Smooth muscle cell of the brain vasculature (primary cell): Measurements from ENCODE around the gene RCCD1.
"Not testable (repeated sequence)": the region's sequence is repeated elsewhere in the genome, so short reads cannot be mapped to it uniquely, and the experiment has no call there.

Source experiments
- DNase-seq: peaks from one replicate; pipeline ENCODE4 v3.0.0-alpha.2; 2012; ENCODE audit warnings: low read depth, low spot score

RCCD1 gene, protein sequence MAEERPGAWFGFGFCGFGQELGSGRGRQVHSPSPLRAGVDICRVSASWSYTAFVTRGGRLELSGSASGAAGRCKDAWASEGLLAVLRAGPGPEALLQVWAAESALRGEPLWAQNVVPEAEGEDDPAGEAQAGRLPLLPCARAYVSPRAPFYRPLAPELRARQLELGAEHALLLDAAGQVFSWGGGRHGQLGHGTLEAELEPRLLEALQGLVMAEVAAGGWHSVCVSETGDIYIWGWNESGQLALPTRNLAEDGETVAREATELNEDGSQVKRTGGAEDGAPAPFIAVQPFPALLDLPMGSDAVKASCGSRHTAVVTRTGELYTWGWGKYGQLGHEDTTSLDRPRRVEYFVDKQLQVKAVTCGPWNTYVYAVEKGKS

DNA sequence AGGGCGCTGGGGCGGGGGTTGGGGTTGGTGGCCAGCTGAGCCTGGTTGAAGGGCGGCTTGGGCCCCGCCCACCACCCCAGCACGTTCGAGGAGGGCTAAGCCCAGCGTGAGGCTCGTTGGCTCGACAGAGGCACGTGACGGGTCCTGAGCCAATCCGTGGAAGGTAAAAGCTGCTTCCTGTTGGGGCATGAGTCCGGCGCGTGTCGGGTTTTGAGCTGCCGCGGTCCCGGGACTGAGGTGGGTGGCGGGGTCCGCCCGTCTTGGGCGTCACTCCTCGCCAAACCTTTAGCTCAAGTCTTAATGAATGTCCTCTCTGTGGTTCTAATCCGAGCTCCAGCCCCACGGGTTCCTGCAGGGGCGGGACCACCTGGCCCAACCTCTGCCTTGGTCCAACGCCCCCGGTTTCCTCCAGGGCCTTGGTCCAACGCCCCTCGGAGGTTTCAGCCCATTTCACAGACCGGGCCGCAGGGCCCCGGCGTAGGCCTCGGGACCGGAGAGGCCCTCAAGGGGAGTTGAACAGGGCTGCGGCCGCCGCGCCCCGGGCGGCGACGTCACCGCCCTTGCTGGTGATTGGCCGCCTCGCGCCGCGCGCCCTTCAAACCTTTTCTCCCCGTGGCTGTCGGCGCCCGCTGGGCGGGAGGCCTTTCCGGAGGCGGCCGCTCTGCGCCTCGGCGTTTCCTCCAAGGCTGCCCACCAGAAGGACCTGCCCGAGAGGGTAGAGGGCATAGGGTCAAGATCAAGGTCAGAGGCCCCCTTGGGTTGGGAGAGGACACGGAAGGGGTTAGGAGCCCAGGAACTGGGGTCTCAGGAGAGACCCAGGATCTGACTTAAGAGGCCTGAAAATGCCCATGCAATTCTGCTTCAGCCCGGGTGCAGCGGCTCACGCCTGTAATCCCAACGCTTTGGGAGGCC lies at the start of gene RCCD1:
Gene RCCD1 (plus strand): TSS at position 173 of the 912 bp plus-strand sequence. CDS start 1,851 bp downstream, outside the sequence.
- peak; percentile 82 for DNase-seq

DNA sequence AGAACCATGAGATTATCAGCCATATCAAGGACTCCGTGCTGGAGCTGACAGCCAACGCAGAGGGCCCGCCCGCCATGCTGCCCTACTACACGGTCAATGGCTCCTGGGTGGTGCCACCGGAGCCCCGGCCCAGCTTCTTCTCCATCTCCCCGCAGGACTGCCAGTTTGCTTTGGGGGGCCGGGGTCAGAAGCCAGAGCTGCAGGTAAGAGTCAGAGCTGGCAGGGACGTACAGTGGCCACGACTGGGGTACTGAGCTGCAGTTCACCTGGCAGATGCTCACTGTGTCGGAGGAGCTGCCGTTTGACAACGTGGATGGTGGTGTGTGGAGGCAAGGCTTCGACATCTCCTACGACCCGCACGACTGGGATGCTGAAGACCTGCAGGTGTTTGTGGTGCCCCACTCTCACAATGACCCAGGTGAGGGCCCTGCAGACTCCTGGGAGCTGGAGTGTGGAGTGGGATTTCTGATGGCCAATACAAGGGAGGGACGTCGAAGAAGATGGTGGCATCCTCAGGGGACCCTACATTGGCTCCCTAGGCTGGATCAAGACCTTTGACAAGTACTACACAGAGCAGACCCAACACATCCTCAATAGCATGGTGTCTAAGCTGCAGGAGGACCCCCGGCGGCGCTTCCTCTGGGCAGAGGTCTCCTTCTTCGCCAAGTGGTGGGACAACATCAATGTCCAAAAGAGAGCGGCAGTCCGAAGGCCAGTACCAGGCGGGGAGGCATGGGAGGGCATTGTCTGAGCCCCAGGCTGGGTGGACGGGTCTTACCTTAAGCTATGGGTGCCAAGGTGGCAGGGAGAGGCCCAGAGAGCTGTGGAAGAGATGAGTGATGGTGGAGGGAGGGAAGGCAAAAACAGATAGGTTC lies 49.1 kb upstream of the RCCD1 start:
- no peak for DNase-seq

DNA sequence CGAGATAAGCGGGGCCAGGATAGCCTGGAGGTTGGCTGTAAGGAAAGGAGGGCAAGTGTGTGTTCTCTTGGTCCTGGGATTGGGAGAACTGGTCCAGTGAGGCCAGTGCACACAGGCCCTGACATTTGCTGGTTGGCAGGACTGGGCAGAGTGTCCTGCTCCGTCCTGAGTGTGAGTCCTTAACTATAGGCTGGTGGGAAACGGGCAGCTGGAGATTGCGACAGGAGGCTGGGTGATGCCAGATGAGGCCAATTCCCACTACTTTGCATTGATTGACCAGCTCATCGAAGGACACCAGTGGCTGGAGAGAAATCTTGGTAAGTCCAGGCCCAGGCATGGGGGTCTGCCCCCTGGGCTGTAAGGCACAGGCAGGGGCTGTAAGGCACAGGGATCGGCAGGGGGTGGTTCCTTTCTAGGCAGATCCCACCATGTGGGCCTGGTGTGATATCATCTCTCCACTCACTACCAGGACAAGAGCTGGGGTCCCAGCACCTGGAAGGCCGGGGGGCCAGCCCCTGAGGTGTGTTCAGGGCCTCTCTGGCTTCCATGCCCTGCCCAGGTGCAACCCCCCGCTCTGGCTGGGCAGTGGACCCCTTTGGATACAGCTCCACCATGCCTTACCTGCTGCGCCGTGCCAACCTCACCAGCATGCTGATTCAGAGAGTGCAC lies 48.4 kb upstream of the RCCD1 start:
- DNase-seq, result no peak

DNA sequence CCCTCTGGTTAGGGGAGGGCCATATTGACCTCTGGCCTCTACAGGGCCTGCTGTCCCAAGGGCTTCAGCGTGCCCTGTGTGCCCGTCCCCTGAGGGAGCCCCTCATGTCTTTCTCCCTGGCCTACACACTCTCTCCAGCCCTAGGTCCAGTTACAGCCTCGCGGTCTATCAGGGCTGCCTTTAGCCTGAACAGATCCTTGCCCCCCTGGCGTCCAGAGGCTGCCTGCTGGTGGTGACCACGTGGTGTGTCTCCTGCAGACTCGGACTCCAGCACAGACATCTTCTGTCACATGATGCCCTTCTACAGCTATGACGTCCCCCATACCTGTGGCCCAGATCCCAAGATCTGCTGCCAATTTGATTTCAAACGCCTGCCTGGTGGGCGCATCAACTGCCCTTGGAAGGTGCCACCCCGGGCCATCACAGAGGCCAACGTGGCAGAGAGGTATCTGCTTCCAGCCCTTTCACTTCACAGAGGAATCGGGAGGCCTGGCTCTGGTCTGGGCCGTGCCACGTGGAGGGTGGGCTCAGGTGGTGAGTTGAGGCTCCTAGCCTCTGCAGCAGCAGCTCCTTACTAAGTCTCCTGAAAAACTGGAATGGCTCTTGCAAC lies 47.5 kb upstream of the RCCD1 start:
- no peak for DNase-seq

DNA sequence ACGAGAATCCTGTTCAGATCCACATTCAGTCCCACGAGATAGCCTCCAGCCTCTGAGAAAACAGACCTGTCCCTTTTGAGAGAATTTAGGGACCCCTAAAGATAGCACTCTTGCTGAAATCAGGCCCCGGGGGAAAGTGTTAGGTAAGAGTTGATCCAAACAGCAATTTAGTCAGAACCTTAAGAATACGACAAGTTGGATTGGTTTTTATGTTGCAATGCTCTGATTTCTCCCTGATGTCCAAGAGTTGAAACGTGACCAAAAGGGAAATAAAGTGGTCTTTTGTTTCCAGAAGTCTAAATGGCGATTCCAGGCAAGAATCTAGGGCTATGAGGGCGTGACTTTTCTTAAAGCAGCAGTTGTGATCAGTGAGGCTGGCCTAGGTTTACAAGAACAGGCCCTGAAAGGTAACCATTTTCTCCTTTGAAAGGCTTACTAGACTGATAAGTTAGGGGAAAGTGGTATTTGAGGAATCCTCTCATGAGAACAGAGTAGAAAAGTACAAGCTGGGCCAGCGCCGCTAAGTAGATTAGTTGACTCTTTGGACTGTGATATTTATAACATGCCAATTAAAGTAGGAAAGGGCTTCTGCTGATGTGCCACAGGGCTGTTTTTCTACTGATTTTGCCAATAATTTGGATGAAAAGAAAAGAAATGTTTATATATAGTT lies 46.7 kb upstream of the RCCD1 start:
- DNase-seq, result no peak

DNA sequence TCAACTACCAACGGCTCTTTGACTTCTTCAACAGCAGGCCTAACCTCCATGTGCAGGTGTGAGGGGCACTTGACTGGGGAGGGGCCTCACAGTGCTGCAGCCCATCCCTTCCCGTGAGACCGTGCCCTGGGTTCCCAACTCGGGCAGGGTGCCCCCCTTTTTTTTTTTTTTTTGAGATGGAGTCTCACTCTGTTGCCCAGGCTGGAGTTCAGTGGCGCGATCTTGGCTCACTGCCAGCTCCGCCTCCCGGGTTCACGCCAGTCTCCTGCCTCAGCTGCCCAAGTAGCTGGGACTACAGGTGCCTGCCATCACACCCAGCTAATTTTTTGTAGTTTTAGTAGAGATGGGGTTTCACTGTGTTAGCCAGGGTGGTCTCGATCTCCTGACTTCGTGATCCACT lies 45.2 kb upstream of the RCCD1 start:
- DNase-seq, result not testable (repeated sequence)

DNA sequence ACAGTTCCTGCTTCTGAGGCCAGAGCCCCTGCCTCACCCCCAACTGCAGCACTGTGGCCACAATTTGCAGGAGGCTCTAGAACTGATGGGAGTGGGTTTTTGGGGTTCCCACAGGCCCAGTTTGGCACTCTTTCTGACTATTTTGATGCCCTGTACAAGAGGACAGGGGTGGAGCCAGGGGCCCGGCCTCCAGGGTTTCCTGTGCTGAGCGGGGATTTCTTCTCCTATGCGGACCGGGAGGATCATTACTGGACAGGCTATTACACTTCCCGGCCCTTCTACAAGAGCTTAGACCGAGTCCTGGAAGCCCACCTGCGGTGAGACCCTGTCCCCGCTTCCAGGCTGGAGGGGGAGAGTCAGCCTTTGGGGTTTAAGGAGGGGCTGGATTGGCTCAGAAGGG lies 44.7 kb upstream of the RCCD1 start:
- no peak for DNase-seq

DNA sequence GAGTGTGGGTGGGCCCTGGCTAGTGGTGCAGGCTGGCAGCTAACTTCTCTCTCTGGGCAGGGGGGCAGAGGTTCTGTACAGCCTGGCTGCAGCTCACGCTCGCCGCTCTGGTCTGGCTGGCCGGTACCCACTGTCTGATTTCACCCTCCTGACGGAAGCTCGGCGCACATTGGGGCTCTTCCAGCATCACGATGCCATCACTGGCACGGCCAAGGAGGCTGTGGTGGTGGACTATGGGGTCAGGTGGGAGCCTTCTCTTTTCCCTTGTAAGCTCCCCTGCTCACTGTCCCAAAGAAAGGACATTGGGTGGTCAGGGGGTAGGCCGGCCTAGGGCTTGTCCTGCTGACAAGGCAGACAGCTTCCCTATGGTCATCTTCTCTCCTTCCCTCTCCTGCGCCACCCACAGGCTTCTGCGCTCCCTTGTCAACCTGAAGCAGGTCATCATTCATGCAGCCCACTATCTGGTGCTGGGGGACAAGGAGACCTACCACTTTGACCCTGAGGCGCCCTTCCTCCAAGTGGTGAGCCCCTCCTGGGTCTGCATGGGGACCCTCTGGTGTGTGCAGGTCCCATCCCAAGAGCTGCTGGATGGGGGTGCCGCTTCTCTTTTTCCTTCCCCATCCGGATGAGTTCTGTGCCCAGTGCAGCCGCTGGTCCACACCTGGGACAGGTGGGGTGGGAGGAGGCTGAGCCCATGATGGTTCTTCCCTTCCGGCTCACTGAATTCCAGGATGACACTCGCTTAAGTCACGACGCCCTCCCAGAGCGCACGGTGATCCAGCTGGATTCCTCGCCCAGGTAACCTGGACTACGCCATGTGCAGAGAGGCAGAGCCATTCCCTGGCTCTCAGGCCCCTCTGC lies 44.0 kb upstream of the RCCD1 start:
- no peak for DNase-seq

DNA sequence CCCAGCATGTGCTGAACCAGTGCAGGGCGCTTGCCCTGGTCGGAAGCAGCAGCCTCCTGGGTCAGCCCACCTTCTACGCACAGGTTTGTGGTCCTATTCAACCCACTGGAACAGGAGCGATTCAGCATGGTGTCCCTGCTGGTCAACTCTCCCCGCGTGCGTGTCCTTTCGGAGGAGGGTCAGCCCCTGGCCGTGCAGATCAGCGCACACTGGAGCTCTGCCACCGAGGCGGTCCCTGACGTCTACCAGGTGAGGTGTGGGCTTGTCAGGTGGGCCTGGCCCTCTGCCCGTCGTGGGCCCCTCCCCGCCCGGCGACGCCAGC lies 43.4 kb upstream of the RCCD1 start:
- no peak for DNase-seq

DNA sequence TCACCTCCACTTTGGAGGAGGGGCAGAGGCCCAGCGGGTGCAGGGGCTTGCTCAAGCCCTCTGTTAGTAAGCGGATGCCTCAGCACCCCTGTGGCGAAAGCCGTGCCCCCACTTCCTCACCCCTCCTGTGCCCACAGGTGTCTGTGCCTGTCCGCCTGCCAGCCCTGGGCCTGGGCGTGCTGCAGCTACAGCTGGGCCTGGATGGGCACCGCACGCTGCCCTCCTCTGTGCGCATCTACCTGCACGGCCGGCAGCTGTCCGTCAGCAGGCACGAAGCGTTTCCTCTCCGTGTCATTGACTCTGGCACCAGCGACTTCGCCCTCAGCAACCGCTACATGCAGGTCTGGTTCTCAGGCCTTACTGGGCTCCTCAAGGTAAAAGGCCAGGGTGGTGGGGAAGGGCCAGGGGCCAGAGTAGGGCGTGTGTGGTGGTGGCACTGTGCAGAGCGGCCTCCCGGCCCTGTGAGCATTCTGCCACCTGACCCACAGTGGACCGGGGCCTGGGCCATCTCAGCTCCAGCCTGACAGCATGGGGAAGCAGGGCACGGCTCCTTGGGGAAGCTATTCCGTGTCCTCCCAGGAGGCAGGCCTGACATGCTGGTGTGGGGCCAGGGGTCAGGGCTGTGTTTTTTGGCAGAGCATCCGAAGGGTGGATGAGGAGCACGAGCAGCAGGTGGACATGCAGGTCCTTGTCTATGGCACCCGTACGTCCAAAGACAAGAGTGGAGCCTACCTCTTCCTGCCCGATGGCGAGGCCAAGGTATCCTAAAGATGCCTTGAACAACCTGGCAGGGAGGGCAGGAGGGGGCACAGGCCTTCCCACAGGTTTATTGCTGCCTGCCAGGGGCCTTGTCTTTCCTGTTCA lies 42.5 kb upstream of the RCCD1 start:
- DNase-seq, result no peak

DNA sequence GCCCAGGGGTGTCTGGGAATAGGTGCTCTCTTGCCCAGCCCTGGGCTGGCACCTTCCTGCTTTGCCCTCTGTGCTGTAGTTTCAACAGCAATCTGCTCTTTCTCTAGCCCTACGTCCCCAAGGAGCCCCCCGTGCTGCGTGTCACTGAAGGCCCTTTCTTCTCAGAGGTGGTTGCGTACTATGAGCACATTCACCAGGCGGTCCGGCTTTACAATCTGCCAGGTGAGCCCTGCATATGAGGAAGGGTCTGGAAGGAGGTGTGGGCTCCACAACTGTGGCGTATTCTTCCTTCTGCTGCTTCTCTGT lies 42.0 kb upstream of the RCCD1 start:
- DNase-seq, result no peak

DNA sequence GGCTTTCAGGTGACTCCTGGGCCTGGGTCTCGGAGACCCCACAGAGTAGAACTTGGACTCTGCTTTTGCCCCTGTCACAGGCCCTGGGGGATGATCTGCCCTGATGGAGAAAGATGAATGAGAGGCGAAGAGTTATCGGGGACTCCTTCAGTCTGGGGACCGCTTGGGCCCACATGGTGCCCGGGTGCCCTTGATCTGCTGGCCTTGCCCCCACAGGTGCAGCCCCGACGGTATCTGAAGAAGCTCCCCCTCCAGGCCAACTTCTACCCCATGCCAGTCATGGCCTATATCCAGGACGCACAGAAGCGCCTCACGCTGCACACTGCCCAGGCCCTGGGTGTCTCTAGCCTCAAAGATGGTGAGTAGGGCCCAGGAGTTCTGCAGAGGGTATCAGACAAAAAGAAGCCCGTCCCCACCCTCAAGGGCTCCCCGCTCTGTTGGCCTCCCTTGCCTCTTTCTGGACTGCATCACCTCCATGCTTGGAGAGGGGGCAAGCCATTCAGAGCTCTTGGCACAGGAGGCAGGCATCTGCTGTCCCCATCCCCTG lies 41.2 kb upstream of the RCCD1 start:
- no peak for DNase-seq

DNA sequence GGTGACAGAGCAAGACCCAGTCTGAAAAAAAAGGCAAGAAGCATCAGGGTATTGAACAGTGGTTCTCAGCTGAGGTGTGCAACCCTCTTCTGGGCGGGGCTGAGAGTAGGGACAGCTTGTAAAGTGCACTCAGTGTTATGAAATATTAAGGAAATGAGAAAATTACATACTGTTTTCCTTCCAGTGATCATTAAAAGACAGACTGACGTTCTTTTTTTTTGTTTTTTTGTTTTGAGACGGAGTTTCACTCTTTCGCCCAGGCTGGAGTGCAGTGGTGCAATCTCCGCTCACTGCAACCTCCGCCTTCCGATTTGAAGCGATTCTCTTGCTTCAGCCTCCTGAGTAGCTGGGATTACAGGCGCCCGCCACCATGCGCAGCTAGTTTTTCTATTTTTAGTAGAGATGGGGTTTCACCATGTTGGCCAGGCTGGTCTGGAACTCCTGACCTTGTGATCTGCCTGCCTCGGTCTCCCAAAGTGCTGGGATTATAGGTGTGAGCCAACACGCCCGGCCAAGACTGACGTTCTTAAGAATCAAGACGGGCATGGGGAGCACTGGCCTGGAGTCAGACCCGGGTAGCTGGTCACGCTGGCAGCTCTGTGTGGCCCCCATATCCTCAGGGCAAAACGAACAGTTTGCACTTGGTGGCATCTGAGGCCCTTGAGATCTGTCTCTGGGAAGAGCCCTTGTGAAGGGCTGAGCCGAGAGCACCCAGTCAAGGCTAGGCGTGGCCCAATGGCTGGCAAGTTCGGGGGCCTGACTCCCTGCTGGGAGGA lies 40.2 kb upstream of the RCCD1 start:
- DNase-seq, result no peak

DNA sequence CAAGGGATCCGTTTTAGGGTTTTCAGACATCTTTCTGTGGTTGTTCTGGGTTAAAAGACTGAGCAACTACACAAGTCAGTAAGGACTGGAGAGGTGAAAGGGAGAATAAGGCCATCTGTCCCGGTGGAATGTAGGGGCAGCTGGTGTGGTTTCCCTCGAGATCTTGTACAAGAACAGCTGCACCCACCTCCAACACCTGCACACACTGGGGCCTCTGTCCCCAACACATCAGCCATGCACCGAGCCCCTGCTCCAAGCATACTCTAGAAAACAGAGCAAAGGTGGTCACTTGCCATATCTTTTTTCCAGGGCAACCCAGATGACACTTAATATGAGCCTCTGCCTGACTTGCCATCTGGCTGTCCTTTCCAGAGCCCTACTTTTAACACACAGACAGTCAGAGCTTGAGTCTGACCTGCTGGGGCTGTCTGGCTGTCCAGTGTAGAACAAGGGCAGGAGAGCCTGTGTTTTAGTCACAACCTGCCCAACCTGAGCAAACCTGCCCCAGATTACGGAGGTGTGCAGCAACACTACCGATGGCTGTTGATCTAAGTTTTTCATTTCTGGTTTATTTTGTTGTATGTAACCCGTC lies 39.4 kb upstream of the RCCD1 start:
- no peak for DNase-seq

DNA sequence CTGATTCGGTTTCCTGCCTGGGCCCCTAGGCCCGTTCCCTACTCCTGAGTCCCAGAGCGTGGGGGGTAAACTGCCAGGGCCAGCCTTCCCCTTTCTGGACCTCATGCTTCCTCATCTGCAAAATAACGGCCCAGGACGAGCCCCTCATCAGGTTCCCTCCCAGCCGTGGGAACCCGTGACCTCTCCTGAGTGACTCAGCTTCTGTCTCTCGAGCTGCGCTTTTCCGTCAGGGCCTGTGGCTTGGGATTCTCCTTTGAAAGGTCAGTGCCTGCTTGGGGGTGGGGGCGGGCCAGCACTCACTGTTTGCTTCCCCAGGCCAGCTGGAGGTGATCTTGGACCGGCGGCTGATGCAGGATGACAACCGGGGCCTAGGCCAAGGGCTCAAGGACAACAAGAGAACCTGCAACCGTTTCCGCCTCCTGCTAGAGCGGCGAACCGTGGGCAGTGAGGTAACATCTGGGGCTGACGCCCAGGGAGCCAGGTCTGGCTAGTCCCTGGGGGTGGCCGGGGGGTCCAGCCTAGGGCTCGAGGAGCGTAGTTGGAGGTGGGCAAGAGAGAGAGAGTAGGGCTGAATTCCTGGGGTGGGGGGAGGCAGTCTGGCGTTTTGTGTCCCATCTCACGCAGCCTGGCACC lies 38.8 kb upstream of the RCCD1 start:
- no peak for DNase-seq

DNA sequence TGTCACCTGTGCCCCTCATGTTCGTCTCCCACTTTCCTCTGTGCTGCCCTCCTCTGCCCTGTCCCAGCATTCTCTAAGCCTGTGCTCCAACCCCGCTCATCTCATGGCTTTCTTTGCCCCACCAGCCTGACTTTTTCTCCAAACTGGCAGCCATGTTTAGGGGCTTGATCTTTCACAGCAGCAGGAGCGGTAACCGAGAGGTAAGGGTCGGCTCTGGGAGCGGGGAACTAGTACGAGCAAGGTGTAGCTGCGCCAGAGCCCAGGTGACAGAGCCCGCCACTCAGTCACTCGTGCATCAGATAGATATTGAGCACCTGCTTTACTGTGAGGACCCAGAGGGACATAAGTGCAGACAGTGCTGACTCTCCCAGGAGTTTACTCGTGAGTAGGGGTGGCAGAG lies 38.2 kb upstream of the RCCD1 start:
- DNase-seq, result no peak

DNA sequence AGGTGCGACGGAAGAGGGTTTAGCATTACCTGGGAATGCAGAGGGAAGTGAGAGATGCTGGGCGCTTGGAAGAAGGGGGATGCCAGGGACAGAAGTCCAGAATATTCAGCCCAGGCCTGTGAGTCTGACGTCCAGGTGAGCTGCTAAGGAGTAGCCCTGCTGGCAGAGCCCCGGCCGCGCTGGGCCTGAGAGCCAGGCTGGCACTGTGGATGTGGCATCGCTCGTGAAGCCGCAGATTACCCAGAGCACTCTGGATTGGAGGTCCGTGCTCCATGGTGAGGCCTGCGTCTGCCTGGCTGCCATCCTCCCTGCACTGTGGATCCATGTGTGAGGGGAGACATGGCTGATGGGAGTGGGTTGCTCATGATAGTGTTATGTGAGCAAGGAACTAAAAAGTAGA lies 37.1 kb upstream of the RCCD1 start:
- no peak for DNase-seq
